GM18502 (cell line): ENCODE results near the gene GOLGA8H.
A peak's percentile ranks its signal among the peaks of the same experiment; 100 is the strongest.
"Not testable (repeated sequence)": the region's sequence is repeated elsewhere in the genome, so short reads cannot be mapped to it uniquely, and the experiment has no call there.

ENCODE experiments used
- ATAC-seq: cut with Tn5 transposase; IDR thresholded peaks from one replicate; pipeline ENCODE4 v1.9.1; 2021; ENCODE audit warnings: mild to moderate bottlenecking; ENCODE audit not compliant: unreplicated experiment, poor library complexity

GOLGA8H gene

GRCh38 chr15:30603796-30604195, at the start of gene GOLGA8H:
TSS of gene GOLGA8H (plus strand) at chr15:30604028. CDS start at chr15:30604126, 98 bp downstream.
- ATAC-seq: not testable (repeated sequence)

GRCh38 chr15:30566949-30567348, 36.9 kb upstream of the GOLGA8H start:
- ATAC-seq: peak; percentile 46

GRCh38 chr15:30573012-30573491, 30.8 kb upstream of the GOLGA8H start:
- ATAC-seq: not testable (repeated sequence)

GRCh38 chr15:30579394-30579970, 24.3 kb upstream of the GOLGA8H start:
- ATAC-seq: not testable (repeated sequence)

- not testable (repeated sequence) for ATAC-seq
Observed at GRCh38 chr15:30580716-30581115, 23.1 kb upstream of the GOLGA8H start.

- ATAC-seq: not testable (repeated sequence)
Observed at GRCh38 chr15:30598953-30599352, 4.9 kb upstream of the GOLGA8H start.

GRCh38 chr15:30612271-30612670, 8.4 kb downstream of the GOLGA8H start:
- ATAC-seq: not testable (repeated sequence)

GRCh38 chr15:30621342-30621741, 17.5 kb downstream of the GOLGA8H start:
- not testable (repeated sequence) for ATAC-seq

- ATAC-seq: peak; percentile 88
Observed at GRCh38 chr15:30625436-30626193, 21.8 kb downstream of the GOLGA8H start, which contains the start of gene ARHGAP11B. TSS of gene ARHGAP11B (plus strand) at chr15:30626128.

- ATAC-seq: not testable (repeated sequence)
Observed at GRCh38 chr15:30626194-30626565, 22.4 kb downstream of the GOLGA8H start.

GRCh38 chr15:30626632-30627031, 22.8 kb downstream of the GOLGA8H start:
- not testable (repeated sequence) for ATAC-seq

- ATAC-seq: peak; percentile 97
Observed at GRCh38 chr15:30650012-30650929, 46.4 kb downstream of the GOLGA8H start.

- not testable (repeated sequence) for ATAC-seq
Observed at GRCh38 chr15:30661154-30661553, 57.3 kb downstream of the GOLGA8H start.
